NCI-H1694 (cell line): ENCODE measurements around the gene HAUS7.

Experiments
- DNase-seq: peaks from one replicate; lab custom pipeline; 2025; lab: John Stamatoyannopoulos, UW

Gene HAUS7

DNA sequence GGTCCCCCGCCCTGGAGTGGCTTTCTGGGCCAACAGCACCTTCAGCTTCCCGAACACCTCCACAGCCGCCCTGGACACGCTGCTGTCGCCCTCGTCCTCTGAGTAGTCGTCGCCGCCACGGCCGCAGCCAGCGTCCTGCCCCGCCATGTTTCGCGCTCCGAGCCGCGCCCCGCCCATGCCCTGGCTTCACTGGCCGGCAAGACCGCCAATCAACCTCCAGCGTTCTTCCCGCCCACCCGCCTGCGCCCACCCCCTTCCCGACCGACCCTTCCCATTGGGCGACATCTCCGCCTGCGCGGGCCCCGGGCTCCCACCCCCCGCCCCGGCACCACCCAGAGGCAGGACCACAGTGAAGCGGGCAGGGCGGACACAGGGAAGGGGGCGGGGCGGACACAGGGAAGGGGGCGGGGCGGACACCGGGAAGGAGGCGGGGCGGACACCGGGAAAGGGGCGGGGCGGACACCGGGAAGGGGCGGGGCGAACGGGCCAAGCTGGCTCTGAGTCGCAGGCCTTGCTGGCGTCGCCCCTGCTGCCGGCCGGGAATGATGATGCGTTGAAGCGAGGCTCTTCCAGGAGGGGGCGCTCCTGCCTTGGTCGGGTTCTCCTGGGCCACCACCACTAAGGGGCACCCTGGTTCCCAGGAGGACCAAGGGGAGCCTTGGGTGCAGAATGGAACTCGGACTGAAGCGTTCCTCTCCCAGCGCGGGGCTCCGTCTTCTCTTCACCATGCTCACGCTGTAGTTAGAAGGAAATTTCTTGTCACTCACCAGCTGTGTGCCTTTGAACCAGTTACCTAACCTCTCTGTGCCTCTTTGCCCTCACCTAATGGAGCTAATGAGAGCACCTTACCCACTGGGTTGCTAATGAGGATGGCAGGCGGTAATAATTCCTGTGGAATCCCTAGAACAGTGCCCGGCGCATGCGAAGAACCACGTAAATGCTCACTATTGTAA is at the start of gene HAUS7:
HAUS7 (minus strand) TSS at position 166 of the 953 bp plus-strand sequence; CDS start at position 147, 19 bp downstream.
- DNase-seq: peak; percentile 81

- DNase-seq: no peak
Observed at GRCh38 chrX:153519569-153520286, 49.4 kb upstream of the HAUS7 start.

DNA sequence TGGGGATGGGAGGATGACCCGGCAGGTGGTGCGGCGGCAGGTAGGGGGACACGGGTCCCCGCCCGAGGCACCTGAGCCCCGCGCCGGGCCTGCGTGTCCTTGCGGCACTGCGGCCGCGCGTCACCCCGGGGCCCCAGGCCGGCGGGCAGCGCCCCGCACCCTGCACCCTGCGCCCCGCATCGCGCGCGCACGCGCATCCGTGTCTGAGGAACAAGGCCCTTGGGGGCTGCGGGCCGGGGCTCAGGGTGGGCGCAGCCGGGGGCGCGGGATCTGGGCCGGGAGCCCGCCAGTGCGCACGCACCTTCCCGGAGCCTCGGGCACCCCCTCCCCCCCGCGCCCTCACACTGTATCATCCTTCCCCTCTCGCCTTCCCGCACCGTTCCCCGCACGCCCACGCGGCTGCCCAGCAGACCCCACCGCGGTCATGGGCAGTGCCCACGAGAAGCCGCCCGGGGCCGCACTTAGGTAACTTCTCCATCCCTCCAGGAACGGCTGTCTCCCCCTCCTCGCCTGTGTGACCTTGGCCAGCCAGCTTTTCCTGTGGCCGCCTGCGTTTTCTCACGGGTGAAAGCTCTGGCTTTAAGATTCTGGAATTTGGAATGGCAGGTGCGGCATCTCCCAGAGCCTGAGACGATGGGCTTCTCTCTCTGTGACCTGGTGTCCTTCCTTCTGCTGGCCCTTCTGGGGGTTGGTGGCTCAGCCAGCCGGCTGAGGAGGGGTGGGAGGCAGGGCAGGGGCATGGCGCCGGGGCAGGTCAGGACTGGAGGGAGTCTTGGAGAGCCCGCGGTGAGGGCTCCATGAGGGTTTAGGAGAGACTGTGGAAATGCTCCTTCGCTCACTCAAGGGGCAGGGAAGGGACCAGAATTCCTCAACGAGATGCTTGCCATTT is 47.8 kb upstream of the HAUS7 start:
- DNase-seq: no peak

- DNase-seq: no peak
Observed at GRCh38 chrX:153517423-153517822, 47.0 kb upstream of the HAUS7 start, which contains the start of gene ATP2B3. Gene ATP2B3, plus strand, starts transcription at chrX:153517642. Its CDS starts 18,606 bp downstream, at chrX:153536248.

GRCh38 chrX:153516073-153516472 is 45.7 kb upstream of the HAUS7 start:
- no peak for DNase-seq

DNA sequence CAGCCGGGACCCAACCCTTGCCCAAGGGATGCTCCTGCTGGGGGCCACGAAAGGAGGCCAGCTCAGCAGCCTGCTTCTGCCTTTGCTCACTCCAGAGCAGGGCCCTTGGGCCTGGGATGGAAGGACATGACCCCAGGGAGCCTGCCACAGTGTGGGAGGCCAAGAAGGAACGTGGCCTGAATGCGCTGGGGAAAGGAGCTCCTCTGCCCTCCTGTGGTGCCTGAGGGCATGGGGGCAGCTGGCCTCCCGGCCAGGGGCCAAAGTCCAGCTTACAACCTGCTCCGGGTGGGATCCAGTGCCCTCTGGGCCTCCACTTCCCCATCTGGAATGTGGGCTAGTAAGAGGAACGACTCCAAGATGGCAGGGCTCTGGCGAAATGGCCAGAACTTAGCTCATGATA is 45.1 kb upstream of the HAUS7 start:
- no peak for DNase-seq

- no peak for DNase-seq
Observed at GRCh38 chrX:153514259-153514658, 43.9 kb upstream of the HAUS7 start.

DNA sequence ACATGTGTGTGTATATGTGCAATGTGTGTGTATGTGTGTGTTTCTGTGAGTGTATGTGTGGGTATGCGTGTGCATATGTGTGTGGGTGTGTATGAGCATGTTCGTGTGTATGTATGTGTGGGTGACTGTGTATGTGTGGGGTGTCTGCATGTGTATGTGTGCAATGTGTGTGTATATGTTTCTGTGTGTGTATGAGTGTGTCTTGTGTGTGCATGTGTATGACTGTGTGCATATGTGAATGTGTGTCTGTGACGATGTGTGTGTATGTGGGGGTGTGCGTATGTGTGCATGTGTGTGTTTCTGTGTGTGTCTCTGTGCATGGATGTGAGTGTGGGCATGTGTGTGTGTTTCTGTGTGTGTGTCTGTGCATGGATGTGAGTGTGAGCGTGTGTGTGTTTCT is 42.9 kb upstream of the HAUS7 start:
- DNase-seq: no peak

DNA sequence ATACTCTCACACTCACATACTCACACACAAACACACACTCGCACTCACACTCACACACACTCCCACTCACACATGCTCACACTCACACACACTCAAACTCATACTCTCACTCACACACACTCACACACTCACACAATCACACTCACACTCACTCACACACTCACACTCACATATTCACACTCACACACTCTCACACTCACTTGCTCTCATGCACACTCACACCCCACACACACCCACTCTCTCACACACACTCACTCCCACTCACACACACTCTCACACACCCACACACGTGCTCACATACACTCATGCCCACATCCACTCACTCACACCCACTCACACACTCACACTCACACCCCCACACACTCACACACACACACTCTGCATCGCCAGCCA is 42.1 kb upstream of the HAUS7 start:
- no peak for DNase-seq

DNA sequence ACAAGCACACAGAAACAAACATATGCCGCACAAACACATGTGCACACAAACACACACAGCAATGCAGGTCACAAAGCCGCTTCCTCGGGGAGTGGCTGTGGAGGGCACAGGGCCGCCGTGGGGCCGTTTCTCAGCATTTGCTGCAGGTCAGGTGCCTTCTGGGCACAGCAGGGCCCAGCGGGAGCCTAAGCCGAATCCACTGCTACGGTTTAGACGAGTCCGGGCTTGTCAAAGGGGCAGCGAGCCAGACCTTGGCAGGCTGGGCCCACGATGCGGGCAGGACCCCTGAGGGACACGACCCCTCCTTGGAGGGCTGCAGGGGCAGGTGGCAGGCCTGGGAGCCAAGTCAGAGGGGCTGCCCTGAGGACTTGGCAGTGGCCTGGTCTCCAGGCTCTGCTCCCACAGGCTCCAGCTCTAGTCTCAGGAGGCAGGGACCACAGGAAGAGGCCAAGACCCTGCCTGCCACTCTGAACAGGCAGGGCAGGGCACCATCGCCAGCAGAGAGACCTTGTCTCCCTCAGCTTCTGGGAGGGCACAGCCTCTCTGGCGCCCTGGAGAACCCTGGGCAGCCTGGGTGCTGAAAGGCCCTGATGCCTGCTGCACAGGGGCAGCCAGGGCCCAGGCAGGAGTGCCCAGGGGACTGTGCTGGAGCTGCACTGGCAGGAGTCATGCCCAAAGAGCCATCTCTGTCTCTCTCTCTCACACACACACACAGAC is 41.6 kb upstream of the HAUS7 start:
- DNase-seq: no peak

DNA sequence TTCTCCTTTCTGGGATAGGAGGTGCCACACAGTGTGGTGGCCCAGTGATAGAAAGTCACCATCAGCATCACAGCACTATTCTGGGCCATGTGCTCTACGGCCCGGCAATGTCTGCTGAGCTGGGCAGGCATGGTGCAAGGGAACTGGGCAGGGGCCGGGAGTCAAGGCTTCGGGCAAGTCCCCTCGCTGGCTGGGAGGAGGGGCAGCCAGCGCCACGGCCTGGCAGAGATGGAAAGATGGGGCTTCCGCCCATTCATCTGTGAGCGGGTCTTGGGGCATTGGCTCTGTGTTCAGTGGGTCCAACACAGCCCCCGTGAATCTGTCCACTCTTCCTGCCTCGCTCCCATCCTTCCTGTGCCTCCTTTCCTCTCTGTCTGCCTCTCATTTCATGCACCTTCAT is 40.0 kb upstream of the HAUS7 start:
- DNase-seq: no peak

GRCh38 chrX:153509592-153509991 is 39.2 kb upstream of the HAUS7 start:
- DNase-seq: no peak

GRCh38 chrX:153507484-153508178 is 37.3 kb upstream of the HAUS7 start:
- peak; percentile 69 for DNase-seq

DNA sequence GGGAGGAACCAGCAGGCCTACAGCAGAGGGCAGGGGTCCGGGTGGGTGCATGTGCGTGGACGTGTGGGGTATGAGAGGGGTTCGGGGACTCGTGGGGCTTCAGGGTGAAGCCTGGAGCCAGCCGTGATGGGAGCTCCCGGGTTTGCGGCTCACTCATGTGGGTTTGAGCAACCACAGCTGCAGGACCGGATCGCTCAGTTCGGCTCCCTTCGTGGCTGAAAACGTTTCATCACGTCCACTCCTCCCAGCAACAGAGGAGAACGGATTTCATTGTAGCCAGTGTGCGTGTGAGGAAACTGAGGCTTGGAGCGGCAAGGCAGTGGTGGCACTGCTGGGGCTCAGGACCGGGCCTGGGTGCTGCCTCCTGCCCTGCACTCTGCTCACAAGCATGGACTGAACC is 35.0 kb upstream of the HAUS7 start:
- DNase-seq: no peak

GRCh38 chrX:153504445-153505016 is 34.2 kb upstream of the HAUS7 start:
- no peak for DNase-seq

DNA sequence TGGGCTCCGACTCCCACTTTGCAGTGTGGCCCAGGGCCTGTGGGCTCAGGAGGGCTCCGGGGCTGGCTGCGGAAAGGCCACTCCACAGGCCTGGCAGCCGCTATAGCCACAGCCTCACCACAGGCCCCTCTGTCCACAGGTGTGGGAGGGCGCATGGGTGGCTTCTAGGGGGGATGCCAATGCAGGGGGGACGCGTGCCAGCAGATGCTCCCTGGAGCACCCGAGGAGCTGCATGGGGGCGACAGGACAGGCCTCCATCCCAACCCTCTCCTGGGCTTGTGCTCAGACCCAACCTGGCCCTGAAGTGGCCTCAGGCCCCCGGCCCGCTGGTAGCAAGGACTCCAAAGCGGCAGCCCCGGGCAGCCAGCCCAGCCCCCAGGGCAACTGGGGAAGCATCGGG is 32.4 kb upstream of the HAUS7 start:
- no peak for DNase-seq

GRCh38 chrX:153502131-153502530 is 31.8 kb upstream of the HAUS7 start:
- DNase-seq: no peak

DNA sequence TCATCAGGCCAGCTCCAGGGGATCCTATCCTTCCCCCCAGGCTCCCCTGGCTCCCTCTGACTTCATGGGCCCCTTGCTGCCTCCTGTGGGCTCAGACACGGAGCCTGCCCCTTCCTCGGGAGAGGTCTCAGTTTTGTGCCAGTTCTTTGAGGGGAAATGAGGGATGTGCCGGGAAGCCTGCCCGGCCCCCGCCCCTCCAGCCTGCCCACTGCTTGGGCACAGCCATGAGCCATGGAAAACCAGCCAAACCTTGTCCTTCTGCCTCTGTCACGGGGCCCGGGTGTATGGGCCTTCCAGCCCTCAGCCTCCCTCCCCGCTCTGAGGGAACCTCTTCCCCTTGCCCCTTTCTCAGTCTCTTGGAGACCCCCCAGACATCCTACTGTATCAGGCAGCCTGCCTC is 31.2 kb upstream of the HAUS7 start:
- no peak for DNase-seq

DNA sequence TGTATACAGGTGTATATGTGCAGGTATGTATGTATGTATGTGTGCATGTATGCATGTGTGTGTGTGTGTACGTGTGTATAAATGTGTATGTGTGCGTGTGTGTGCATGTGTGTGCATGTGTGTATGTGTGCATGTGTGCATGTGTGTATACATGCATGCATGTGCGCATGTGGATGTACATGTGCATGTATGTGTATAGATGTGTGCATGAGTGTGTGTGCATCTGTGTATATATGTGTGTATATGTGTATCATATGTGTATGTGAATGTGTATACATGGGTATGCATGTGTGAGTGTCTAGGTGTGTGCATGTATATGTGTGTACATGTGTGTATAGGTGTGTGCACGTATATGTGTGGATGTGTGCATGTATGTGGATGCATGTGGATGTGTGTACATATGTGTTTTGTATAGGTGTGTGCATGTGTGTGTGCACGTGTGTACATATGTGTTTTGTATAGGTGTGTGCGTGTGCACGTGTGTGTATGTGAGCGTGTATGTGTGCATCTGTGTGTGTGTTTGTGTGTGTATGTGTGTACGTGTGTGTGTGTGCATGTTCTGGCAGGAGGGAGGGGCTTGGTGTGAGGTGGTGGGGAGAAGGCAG is 30.4 kb upstream of the HAUS7 start:
- no peak for DNase-seq

DNA sequence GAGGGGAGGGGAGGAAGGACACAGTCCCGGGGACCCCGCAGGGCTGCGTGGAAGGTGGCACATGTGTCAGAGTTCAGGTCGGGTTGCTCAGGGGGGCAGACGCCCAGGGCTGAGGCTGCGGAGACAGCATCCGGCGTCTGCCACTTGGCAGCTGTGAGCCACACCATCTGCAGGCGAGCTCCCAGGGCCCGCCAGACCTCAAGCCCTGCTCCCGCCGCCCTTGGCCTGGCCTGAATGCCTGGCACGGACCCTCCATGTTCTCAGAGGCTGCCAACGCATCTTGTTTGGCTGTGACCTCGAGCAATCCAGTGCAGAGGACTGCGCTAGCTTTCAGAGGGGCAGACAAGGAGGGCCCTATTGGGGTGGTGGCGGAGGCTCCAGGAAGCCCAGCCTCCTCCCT is 29.5 kb upstream of the HAUS7 start:
- DNase-seq: no peak
